ENCODE results near the gene FAM9A.

GRCh38 chrX:8846266-8846665, 45.1 kb upstream of the FAM9A start:
- TF ChIP-seq POLR2A (IDR thresholded peaks at IDR 0.05; ENCODE audit: low read length) (no peak), GATA1 (IDR thresholded peaks at IDR 0.05; ENCODE audit: low read depth, low read length) (no peak)
